ENCODE measurements around the gene SLC38A8. TPM values are rescaled to one million over a fixed set of nuclear protein-coding genes. Genes with fewer than 3 reads are reported as not detected.

The SLC38A8 gene
- total and polyA plus RNA-seq, 7 experiments from 2014 or later, result not detected

GRCh38 chr16:84024854-84025253 lies 17.7 kb downstream of the SLC38A8 start:
- Histone ChIP-seq H3K4me1 (ENCODE audit: control insufficient read depth in 2 of 2, insufficient read depth in 2 of 2, low read length in 2 of 2) (peaks cover 0 to 4% of the 10 kb centered on the region in 2 donors), H3K9me3 (ENCODE audit: control insufficient read depth in 2 of 3, low read length in 3 of 3) (peaks cover 0 to 12% (median 0%) of the 10 kb centered on the region in 3 experiments), H3K36me3 (ENCODE audit: control insufficient read depth in 2 of 3, insufficient read depth in 3 of 3, low read length in 3 of 3) (no peaks in the 10 kb centered on the region), H3K27me3 (ENCODE audit: control insufficient read depth in 2 of 2, insufficient read depth in 2 of 2, low read length in 2 of 2) (no peaks in the 10 kb centered on the region), H3K4me3 (ENCODE audit: low read length) (no peak overlapping the region), H3K27ac (ENCODE audit: low read depth, low read length) (no peak overlapping the region)
- Mint-ChIP-seq H3K4me1 (peaks cover 0 to 13% (median 7%) of the 10 kb centered on the region in 7 donors), H3K27ac (peak overlapping the region in 1 of 9 donors; percentile 65), H3K27me3 (peaks cover 8 to 24% (median 18%) of the 10 kb centered on the region in 5 donors), H3K9me3 (peaks cover 0 to 14% (median 9%) of the 10 kb centered on the region in 11 donors), H3K36me3 (peaks cover 0 to 6% (median 0%) of the 10 kb centered on the region in 5 donors), H3K4me3 (no peak overlapping the region)
- DNase-seq (no peak), ATAC-seq (no peak)
- intact Hi-C loops (cut with micrococcal nuclease), result no loop called here
- POLR2A ChIA-PET, result no interaction called here
- CTCF ChIA-PET, result no interaction called here

GRCh38 chr16:84022644-84023043 lies 20.0 kb downstream of the SLC38A8 start:
- Mint-ChIP-seq H3K4me3 (no peak overlapping the region), H3K27ac (no peak overlapping the region), H3K27me3 (peaks cover 3 to 18% (median 18%) of the 10 kb centered on the region in 5 donors), H3K9me3 (peaks cover 6 to 25% (median 9%) of the 10 kb centered on the region in 11 donors), H3K4me1 (no peaks in the 10 kb centered on the region), H3K36me3 (peaks cover 0 to 6% (median 0%) of the 10 kb centered on the region in 5 donors)
- intact Hi-C loops (cut with micrococcal nuclease), result no loop called here
- H3K4me1 ChIP-seq (ENCODE audit: control insufficient read depth in 2 of 2, insufficient read depth in 2 of 2, low read length in 2 of 2), result no peaks in the 10 kb centered on the region
- CTCF ChIA-PET, result no interaction called here
- H3K27me3 ChIP-seq (ENCODE audit: control insufficient read depth in 2 of 2, insufficient read depth in 2 of 2, low read length in 2 of 2), result no peaks in the 10 kb centered on the region
- no peak overlapping the region for H3K4me3 ChIP-seq (ENCODE audit: low read length)
- DNase-seq, result no peak
- H3K9me3 ChIP-seq (ENCODE audit: control insufficient read depth in 2 of 3, low read length in 3 of 3), result peaks cover 0 to 12% (median 0%) of the 10 kb centered on the region in 3 experiments
- POLR2A ChIA-PET, result no interaction called here
- ATAC-seq, result no peak
- H3K36me3 ChIP-seq (ENCODE audit: control insufficient read depth in 2 of 3, insufficient read depth in 3 of 3, low read length in 3 of 3), result no peaks in the 10 kb centered on the region
- H3K27ac ChIP-seq (ENCODE audit: low read depth, low read length), result no peak overlapping the region

GRCh38 chr16:84021488-84021887 lies 21.1 kb downstream of the SLC38A8 start:
- DNase-seq (no peak), ATAC-seq (no peak)
- peaks cover 0 to 6% (median 0%) of the 10 kb centered on the region in 5 donors for H3K36me3 Mint-ChIP-seq
- H3K4me3 ChIP-seq (ENCODE audit: low read length), result no peak overlapping the region
- H3K9me3 Mint-ChIP-seq, result peaks cover 6 to 21% (median 9%) of the 10 kb centered on the region in 11 donors
- no peak overlapping the region for H3K27ac ChIP-seq (ENCODE audit: low read depth, low read length)
- peaks cover 0 to 21% (median 11%) of the 10 kb centered on the region in 5 donors for H3K27me3 Mint-ChIP-seq
- no peaks in the 10 kb centered on the region for H3K4me1 ChIP-seq (ENCODE audit: control insufficient read depth in 2 of 2, insufficient read depth in 2 of 2, low read length in 2 of 2)
- H3K4me1 Mint-ChIP-seq, result no peaks in the 10 kb centered on the region
- intact Hi-C loops (cut with micrococcal nuclease), result no loop called here
- no peak overlapping the region for H3K27ac Mint-ChIP-seq
- H3K4me3 Mint-ChIP-seq, result no peak overlapping the region
- ChIA-PET CTCF (no interaction called here), POLR2A (no interaction called here)
- H3K27me3 ChIP-seq (ENCODE audit: control insufficient read depth in 2 of 2, insufficient read depth in 2 of 2, low read length in 2 of 2), result no peaks in the 10 kb centered on the region
- H3K36me3 ChIP-seq (ENCODE audit: control insufficient read depth in 2 of 3, insufficient read depth in 3 of 3, low read length in 3 of 3), result no peaks in the 10 kb centered on the region
- H3K9me3 ChIP-seq (ENCODE audit: control insufficient read depth in 2 of 3, low read length in 3 of 3), result peaks cover 0 to 12% (median 0%) of the 10 kb centered on the region in 3 experiments

GRCh38 chr16:84020353-84020752 lies 22.2 kb downstream of the SLC38A8 start:
- Histone ChIP-seq H3K27me3 (ENCODE audit: control insufficient read depth in 2 of 2, insufficient read depth in 2 of 2, low read length in 2 of 2) (no peaks in the 10 kb centered on the region), H3K9me3 (ENCODE audit: control insufficient read depth in 2 of 3, low read length in 3 of 3) (peaks cover 0 to 12% (median 0%) of the 10 kb centered on the region in 3 experiments), H3K36me3 (ENCODE audit: control insufficient read depth in 2 of 3, insufficient read depth in 3 of 3, low read length in 3 of 3) (no peaks in the 10 kb centered on the region), H3K4me1 (ENCODE audit: control insufficient read depth in 2 of 2, insufficient read depth in 2 of 2, low read length in 2 of 2) (no peaks in the 10 kb centered on the region), H3K27ac (ENCODE audit: low read depth, low read length) (no peak overlapping the region), H3K4me3 (ENCODE audit: low read length) (no peak overlapping the region)
- DNase-seq, result no peak
- H3K27ac Mint-ChIP-seq, result no peak overlapping the region
- intact Hi-C loops (cut with micrococcal nuclease), result no loop called here
- no peaks in the 10 kb centered on the region for H3K4me1 Mint-ChIP-seq
- ATAC-seq, result no peak
- peaks cover 0 to 6% (median 0%) of the 10 kb centered on the region in 5 donors for H3K36me3 Mint-ChIP-seq
- POLR2A ChIA-PET, result no interaction called here
- CTCF ChIA-PET, result interaction anchor here (0.6 kb wide), 1 partner anchor 45 kb away, joined by 3 read pairs; no protein-coding TSS in a partner anchor
- peaks cover 6 to 21% (median 9%) of the 10 kb centered on the region in 11 donors for H3K9me3 Mint-ChIP-seq
- peaks cover 0 to 17% (median 11%) of the 10 kb centered on the region in 5 donors for H3K27me3 Mint-ChIP-seq
- H3K4me3 Mint-ChIP-seq, result no peak overlapping the region

GRCh38 chr16:84018710-84019109 lies 23.9 kb downstream of the SLC38A8 start:
- Histone ChIP-seq H3K4me3 (ENCODE audit: low read length) (no peak overlapping the region), H3K36me3 (ENCODE audit: control insufficient read depth in 2 of 3, insufficient read depth in 3 of 3, low read length in 3 of 3) (no peaks in the 10 kb centered on the region), H3K27me3 (ENCODE audit: control insufficient read depth in 2 of 2, insufficient read depth in 2 of 2, low read length in 2 of 2) (no peaks in the 10 kb centered on the region), H3K27ac (ENCODE audit: low read depth, low read length) (no peak overlapping the region), H3K4me1 (ENCODE audit: control insufficient read depth in 2 of 2, insufficient read depth in 2 of 2, low read length in 2 of 2) (no peaks in the 10 kb centered on the region), H3K9me3 (ENCODE audit: control insufficient read depth in 2 of 3, low read length in 3 of 3) (peaks cover 0 to 12% (median 0%) of the 10 kb centered on the region in 3 experiments)
- Mint-ChIP-seq H3K27ac (no peak overlapping the region), H3K36me3 (peaks cover 0 to 6% (median 0%) of the 10 kb centered on the region in 5 donors), H3K27me3 (peaks cover 0 to 17% (median 11%) of the 10 kb centered on the region in 5 donors), H3K9me3 (peaks cover 6 to 21% (median 11%) of the 10 kb centered on the region in 11 donors), H3K4me3 (no peak overlapping the region), H3K4me1 (peaks cover 4 to 11% (median 9%) of the 10 kb centered on the region in 7 donors)
- intact Hi-C loops (cut with micrococcal nuclease), result no loop called here
- POLR2A ChIA-PET, result no interaction called here
- CTCF ChIA-PET, result no interaction called here
- DNase-seq, result no peak
- ATAC-seq, result no peak

GRCh38 chr16:84016477-84016876 lies 26.1 kb downstream of the SLC38A8 start:
- H3K27ac Mint-ChIP-seq, result no peak overlapping the region
- peaks cover 3 to 17% (median 6%) of the 10 kb centered on the region in 11 donors for H3K9me3 Mint-ChIP-seq
- POLR2A ChIA-PET, result no interaction called here
- H3K4me3 Mint-ChIP-seq, result no peak overlapping the region
- CTCF ChIA-PET, result no interaction called here
- ATAC-seq (no peak), DNase-seq (no peak)
- peaks cover 0 to 3% (median 0%) of the 10 kb centered on the region in 5 donors for H3K36me3 Mint-ChIP-seq
- H3K36me3 ChIP-seq (ENCODE audit: control insufficient read depth in 2 of 3, insufficient read depth in 3 of 3, low read length in 3 of 3), result no peaks in the 10 kb centered on the region
- no peak overlapping the region for H3K4me3 ChIP-seq (ENCODE audit: low read length)
- H3K27me3 Mint-ChIP-seq, result peaks cover 0 to 14% (median 6%) of the 10 kb centered on the region in 5 donors
- H3K27ac ChIP-seq (ENCODE audit: low read depth, low read length), result no peak overlapping the region
- H3K4me1 ChIP-seq (ENCODE audit: control insufficient read depth in 2 of 2, insufficient read depth in 2 of 2, low read length in 2 of 2), result no peaks in the 10 kb centered on the region
- peaks cover 0 to 8% (median 0%) of the 10 kb centered on the region in 3 experiments for H3K9me3 ChIP-seq (ENCODE audit: control insufficient read depth in 2 of 3, low read length in 3 of 3)
- H3K4me1 Mint-ChIP-seq, result peaks cover 4 to 11% (median 9%) of the 10 kb centered on the region in 7 donors
- intact Hi-C loops (cut with micrococcal nuclease), result no loop called here
- no peaks in the 10 kb centered on the region for H3K27me3 ChIP-seq (ENCODE audit: control insufficient read depth in 2 of 2, insufficient read depth in 2 of 2, low read length in 2 of 2)

GRCh38 chr16:84015399-84015798 lies 27.2 kb downstream of the SLC38A8 start:
- H3K27me3 Mint-ChIP-seq, result peaks cover 0 to 14% (median 6%) of the 10 kb centered on the region in 5 donors
- intact Hi-C loops (cut with micrococcal nuclease), result no loop called here
- Histone ChIP-seq H3K27ac (ENCODE audit: low read depth, low read length) (no peak overlapping the region), H3K27me3 (ENCODE audit: control insufficient read depth in 2 of 2, insufficient read depth in 2 of 2, low read length in 2 of 2) (no peaks in the 10 kb centered on the region), H3K36me3 (ENCODE audit: control insufficient read depth in 2 of 3, insufficient read depth in 3 of 3, low read length in 3 of 3) (no peaks in the 10 kb centered on the region), H3K4me1 (ENCODE audit: control insufficient read depth in 2 of 2, insufficient read depth in 2 of 2, low read length in 2 of 2) (no peaks in the 10 kb centered on the region), H3K4me3 (ENCODE audit: low read length) (no peak overlapping the region), H3K9me3 (ENCODE audit: control insufficient read depth in 2 of 3, low read length in 3 of 3) (no peaks in the 10 kb centered on the region)
- peaks cover 4 to 11% (median 9%) of the 10 kb centered on the region in 7 donors for H3K4me1 Mint-ChIP-seq
- H3K9me3 Mint-ChIP-seq, result peaks cover 0 to 14% (median 0%) of the 10 kb centered on the region in 11 donors
- H3K4me3 Mint-ChIP-seq, result no peak overlapping the region
- ChIA-PET CTCF (no interaction called here), POLR2A (no interaction called here)
- no peaks in the 10 kb centered on the region for H3K36me3 Mint-ChIP-seq
- DNase-seq, result no peak
- H3K27ac Mint-ChIP-seq, result no peak overlapping the region
- ATAC-seq, result no peak

Measured in naive thymus-derived CD4-positive, alpha-beta T cell (primary cell).